Activated CD4-positive, alpha-beta T cell treated with anti-CD3 and anti-CD28 coated beads, Interleukin-2, amount 50 U/mL, for 24 hours (primary cell): ENCODE results near the gene MARCHF6.
"Not testable (repeated sequence)": the region's sequence is repeated elsewhere in the genome, so short reads cannot be mapped to it uniquely, and the experiment has no call there.

Experiments used
- DNase-seq, 2 donors: peaks; one replicate each; pipeline ENCODE4 v3.0.0-alpha.2; 2020; ENCODE audit warnings: low read depth in 1 of 2, low spot score in 1 of 2

MARCHF6 gene

GRCh38 chr5:10375146-10375545 lies 21.7 kb downstream of the MARCHF6 start:
- DNase-seq = not testable (repeated sequence)

DNA sequence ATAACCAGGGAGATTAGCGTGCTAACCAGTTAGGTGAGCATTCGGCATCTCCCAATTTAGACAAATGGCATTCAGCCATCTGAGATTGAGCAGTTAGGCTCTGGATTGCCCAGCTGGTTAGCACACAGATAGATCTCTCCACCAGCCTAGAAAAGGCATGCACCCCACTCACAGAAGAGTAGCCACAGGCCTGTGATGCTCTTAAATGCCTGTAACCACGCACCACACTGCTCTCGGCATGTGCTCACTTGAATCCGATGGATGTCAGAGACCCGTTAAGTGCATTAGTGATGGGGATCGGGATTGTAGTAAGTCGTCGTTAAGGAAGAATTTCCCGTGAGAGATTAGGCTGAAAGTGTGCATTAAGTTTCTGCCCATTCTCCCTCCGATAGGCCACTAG lies 23.0 kb downstream of the MARCHF6 start:
- DNase-seq = no peak

- DNase-seq = no peak
These were observed 23.6 kb downstream of the MARCHF6 start for GRCh38 chr5:10377081-10377480.

DNA sequence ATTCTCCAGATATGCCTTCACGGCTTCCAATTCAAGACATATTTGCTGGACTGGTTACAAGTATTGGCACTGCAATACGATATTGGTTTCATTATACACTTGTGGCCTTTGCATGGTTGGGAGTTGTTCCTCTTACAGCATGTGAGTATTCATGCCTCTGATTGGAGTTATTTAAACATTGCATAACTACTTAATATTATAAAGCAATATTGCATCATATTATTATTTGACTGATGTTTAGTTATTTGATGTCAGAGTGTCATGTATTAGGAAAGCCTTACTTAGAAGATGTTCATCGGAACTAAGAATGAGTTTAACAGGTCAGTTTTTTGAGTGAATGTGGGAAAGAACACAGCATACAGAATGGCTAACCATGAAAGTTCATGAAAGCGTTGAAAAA lies 28.3 kb downstream of the MARCHF6 start:
- DNase-seq = no peak

DNA sequence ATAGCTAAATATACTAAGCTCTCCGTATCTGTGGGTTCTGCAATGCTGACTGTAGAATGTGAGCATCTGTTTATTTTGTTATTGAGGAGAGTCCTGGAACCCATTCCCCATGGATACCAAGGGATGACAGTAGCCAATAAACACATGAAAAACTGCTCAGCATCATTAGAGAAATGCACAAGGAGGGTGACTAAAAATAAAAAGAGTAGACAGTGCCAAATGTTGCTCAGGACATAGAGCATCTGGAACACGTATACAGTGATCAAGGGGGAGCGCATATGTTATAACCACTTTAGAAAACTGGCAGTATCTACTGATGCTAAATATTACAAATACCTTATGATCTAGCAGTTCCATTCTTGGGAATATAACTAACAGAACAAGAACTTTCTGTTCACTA lies 31.0 kb downstream of the MARCHF6 start:
- DNase-seq = no peak

DNA sequence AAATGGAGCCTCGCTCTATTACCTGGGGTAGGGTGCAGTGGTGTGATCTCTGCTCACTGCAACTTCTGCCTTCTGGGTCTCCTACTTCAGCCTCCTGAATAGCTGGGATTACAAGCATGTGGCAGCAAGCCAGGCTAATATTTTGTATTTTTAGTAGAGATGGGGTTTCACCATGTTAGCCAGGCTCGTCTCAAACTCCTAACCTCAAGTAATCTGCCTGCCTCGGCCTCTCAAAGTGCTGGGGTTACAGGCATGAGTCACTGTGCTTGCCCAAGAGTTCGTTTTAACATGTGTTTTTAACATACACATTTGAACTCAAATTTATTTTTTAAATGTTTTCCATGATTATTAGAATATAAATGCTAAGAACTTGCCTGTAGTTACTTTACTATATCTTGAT lies 34.2 kb downstream of the MARCHF6 start:
- no peak for DNase-seq

GRCh38 chr5:10391130-10391529 lies 37.6 kb downstream of the MARCHF6 start:
- no peak for DNase-seq

DNA sequence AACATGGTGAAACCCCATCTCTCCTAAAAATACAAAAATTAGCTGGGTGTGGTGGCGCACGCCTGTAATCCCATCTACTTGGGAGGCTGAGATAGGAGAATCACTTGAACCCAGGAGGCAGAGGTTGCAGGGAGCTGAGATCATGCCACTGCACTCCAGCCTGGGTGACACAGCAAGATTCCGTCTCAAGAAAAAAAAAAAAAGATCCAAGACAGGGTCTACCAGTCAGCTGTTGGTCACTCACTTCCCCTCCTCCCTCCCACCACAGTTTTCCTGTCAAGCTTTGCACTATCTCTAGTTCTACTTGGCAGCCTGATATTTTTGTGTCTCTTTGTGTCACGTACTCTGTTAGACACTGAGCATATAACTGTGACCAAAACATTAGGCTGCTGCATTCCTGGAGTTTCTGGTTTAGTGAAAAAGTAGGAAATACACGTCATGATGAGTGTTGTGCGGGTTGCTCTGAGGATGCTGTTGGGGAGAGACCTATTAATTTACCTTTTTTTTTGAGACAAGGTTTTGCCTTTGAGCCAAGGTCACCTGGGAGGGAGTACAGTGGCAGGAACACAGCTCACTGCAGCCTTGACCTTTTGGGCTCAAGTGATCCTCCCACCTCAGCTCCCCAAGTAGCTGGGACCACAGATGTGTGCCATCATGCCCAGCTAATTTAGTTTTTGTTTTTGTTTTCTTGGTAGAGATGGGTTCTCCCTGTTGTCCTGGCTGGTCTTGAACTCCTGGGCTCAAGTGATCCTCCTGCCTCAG lies 39.3 kb downstream of the MARCHF6 start:
- DNase-seq = not testable (repeated sequence)

- no peak for DNase-seq
These were observed 40.0 kb downstream of the MARCHF6 start for GRCh38 chr5:10393491-10393890.

DNA sequence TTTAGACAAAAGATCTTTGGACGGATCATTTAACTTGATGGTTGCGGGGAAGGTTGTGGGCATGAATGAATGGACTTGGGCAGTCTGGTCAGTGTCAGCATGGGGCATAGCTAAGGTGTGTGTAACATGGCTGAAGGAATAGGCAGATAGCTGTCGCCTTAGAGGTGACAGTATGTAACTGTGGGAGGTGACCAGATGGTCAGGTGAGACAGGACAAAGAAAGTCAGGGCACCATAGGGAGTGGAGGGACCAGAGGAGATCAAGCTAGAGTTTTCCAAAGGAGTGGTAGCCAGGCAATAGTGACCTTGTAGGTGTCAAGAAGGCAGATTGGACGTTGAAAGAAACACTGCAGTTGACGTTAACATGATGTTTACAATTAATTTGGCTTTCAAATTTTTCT lies 43.1 kb downstream of the MARCHF6 start:
- DNase-seq = no peak

- no peak for DNase-seq
These were observed 46.3 kb downstream of the MARCHF6 start for GRCh38 chr5:10399839-10400238.

GRCh38 chr5:10400411-10400810 lies 46.9 kb downstream of the MARCHF6 start:
- no peak for DNase-seq

DNA sequence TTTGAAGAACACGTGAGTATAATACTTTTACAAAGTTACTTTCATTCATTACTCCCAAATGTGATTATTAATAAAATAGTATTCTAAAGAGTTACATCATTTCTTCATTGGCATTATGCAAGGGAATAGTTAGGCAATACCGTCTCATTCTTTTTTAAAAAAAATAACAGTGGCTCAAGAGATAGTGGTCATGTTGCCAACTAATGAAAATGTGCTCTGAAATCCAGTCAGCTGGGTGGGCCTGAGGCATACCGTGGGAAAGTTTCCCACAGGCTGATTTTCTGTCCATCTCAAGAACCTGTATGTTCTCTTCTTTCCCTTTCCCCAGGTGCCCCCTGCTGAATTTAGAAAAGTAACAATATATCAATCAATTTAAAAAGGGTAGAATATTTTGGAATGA lies 47.3 kb downstream of the MARCHF6 start:
- no peak for DNase-seq

DNA sequence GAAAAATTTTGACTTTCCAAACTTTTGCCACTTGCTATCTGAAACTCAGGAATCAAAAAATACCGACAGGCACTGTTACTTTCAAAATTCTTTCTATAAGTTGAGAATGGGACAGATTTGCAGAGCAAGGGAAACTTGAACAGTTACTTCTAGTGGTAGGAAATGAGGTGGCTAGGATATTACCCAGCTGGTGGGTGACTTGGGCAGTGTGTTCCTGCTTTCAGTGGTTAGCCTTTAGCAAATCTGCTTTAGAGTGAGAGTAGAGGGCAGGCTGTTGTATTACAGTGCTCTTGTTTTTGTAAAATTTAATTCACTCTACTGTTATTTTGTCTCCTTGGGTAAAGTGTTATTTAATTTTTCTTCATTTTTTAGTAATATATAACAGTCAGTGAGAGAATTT lies 48.0 kb downstream of the MARCHF6 start:
- DNase-seq = no peak
